Non-pigmented ciliary epithelial cell (primary cell): ENCODE results near the gene HS6ST2.
"Not testable (repeated sequence)": the region's sequence is repeated elsewhere in the genome, so short reads cannot be mapped to it uniquely, and the experiment has no call there.

Experiments
- DNase-seq: peaks from one replicate; pipeline ENCODE4 v3.0.0-alpha.2; 2010; ENCODE audit warnings: low read depth

HS6ST2 gene

GRCh38 chrX:132958091-132958703, at the start of gene HS6ST2:
Gene HS6ST2 (minus strand): TSS chrX:132958629.
- DNase-seq, result no peak

- DNase-seq, result no peak
These were observed 49.0 kb upstream of the HS6ST2 start for GRCh38 chrX:133007458-133007857.

- DNase-seq, result no peak
These were observed 47.2 kb upstream of the HS6ST2 start for GRCh38 chrX:133005616-133006015.

- DNase-seq, result no peak
These were observed 46.6 kb upstream of the HS6ST2 start for GRCh38 chrX:133005042-133005441.

GRCh38 chrX:132999209-132999608, 40.8 kb upstream of the HS6ST2 start:
- no peak for DNase-seq

GRCh38 chrX:132990835-132991234, 32.4 kb upstream of the HS6ST2 start:
- no peak for DNase-seq

GRCh38 chrX:132986556-132986955, 28.1 kb upstream of the HS6ST2 start:
- no peak for DNase-seq

GRCh38 chrX:132984058-132984650, 25.7 kb upstream of the HS6ST2 start:
- no peak for DNase-seq

- DNase-seq, result no peak
These were observed 25.1 kb upstream of the HS6ST2 start for GRCh38 chrX:132983496-132983895.

- DNase-seq, result not testable (repeated sequence)
These were observed 21.6 kb upstream of the HS6ST2 start for GRCh38 chrX:132980035-132980434.

GRCh38 chrX:132968296-132968949, 10.0 kb upstream of the HS6ST2 start:
- no peak for DNase-seq

- DNase-seq, result no peak
These were observed 8.6 kb upstream of the HS6ST2 start for GRCh38 chrX:132967049-132967448.

GRCh38 chrX:132965461-132965860, 7.0 kb upstream of the HS6ST2 start:
- DNase-seq, result no peak

GRCh38 chrX:132961511-132961910, 3.1 kb upstream of the HS6ST2 start:
- DNase-seq, result no peak

GRCh38 chrX:132957211-132958090, 978 bp downstream of the HS6ST2 start:
- DNase-seq, result no peak

- no peak for DNase-seq
These were observed 1.8 kb downstream of the HS6ST2 start for GRCh38 chrX:132956421-132957210.

GRCh38 chrX:132955690-132956089, 2.7 kb downstream of the HS6ST2 start:
- no peak for DNase-seq

GRCh38 chrX:132954323-132954722, 4.1 kb downstream of the HS6ST2 start:
- no peak for DNase-seq

- no peak for DNase-seq
These were observed 5.1 kb downstream of the HS6ST2 start for GRCh38 chrX:132953354-132953753.

GRCh38 chrX:132948648-132949260, 9.7 kb downstream of the HS6ST2 start:
- no peak for DNase-seq

GRCh38 chrX:132945055-132945599, 13.3 kb downstream of the HS6ST2 start:
- DNase-seq, result not testable (repeated sequence)
